HCT116 (cell line): Measurements from ENCODE around the gene SLC9A9. TPM values are rescaled to one million over a fixed set of nuclear protein-coding genes. Genes with fewer than 3 reads are reported as not detected.

Experiments used
- ATAC-seq: fragments of 200-7000 bp; cut with Tn5 transposase; 2 replicates; pipeline ENCODE4 v1.9.1; 2020; ENCODE audit warnings: mild to moderate bottlenecking, moderate library complexity
- BruUV-seq: library from RNA; stranded (reverse); fragments of 400-500 nt; replicated peaks from 2 replicates; lab custom pipeline; 2021; lab: Mats Ljungman, UMichigan
- CTCF ChIA-PET: fragments of 300-600 bp; sonication (Branson Sonifier 250); formaldehyde crosslinking; loops from one replicate; lab custom pipeline; 2021; ENCODE audit warnings: antibody characterized with exemption; lab: Charles Lee
- POLR2A ChIA-PET: fragments of 300-600, 350-600 bp; sonication (Branson Sonifier 250); formaldehyde crosslinking; loops from one replicate; lab custom pipeline; 2021; ENCODE audit warnings: antibody characterized with exemption; lab: Charles Lee
- RAD21 ChIA-PET, 2 experiments: fragments of 300-600 bp; sonication (Branson Sonifier 250); formaldehyde crosslinking; loops; one replicate each; lab custom pipeline; 2023; ENCODE audit warnings: low total read pairs in 2 of 2; ENCODE audit not compliant: uncharacterized antibody in 2 of 2, unreplicated experiment in 2 of 2, low non-redundant PET in 1 of 2; lab: Charles Lee
- DNase-seq: peaks from one replicate; pipeline ENCODE4 v3.0.0-alpha.2; 2010; ENCODE audit warnings: low read depth, low spot score
- H2AFZ ChIP-seq: fragments of 200-600 bp; shearing (Covaris generic), sonication (generic); 2 replicates; pipeline ENCODE4 v1.6.1; 2017; ENCODE audit warnings: low read depth, mixed run types, mixed read lengths, antibody characterized with exemption, low read length; ENCODE audit not compliant: poor library complexity, severe bottlenecking
- H3K27ac ChIP-seq: 2 replicates; pipeline ENCODE4 v1.5.1; 2012; ENCODE audit warnings: low read depth, low read length
- H3K27me3 ChIP-seq: fragments of 200-600 bp; sonication (generic); 2 replicates; pipeline ENCODE4 v1.6.1; 2016; ENCODE audit warnings: mixed run types, low read length, mixed read lengths; ENCODE audit not compliant: insufficient read depth
- H3K36me3 ChIP-seq, 2 experiments: fragments of 200-500 bp in 1 of 2; fragments of 200-600 bp in 1 of 2; sonication (Bioruptor generic) in 1 of 2; sonication (generic) in 1 of 2; 2 replicates each; pipeline versions ENCODE4 v1.5.1 to v1.6.1; 2014 to 2016; ENCODE audit warnings: low read length in 2 of 2, inconsistent platforms in 1 of 2, mixed read lengths in 1 of 2, mixed run types in 1 of 2; ENCODE audit not compliant: insufficient read depth in 2 of 2, control insufficient read depth in 1 of 2
- H3K4me1 ChIP-seq, 2 experiments: fragments of 200-600 bp in 1 of 2; sonication (generic) in 1 of 2; 2 replicates each; pipeline versions ENCODE4 v1.5.1 to v1.6.1; 2012 to 2017; ENCODE audit warnings: low read length in 2 of 2, inconsistent platforms in 1 of 2, mild to moderate bottlenecking in 1 of 2, mixed read lengths in 1 of 2, mixed run types in 1 of 2, moderate library complexity in 1 of 2; ENCODE audit not compliant: insufficient read depth in 2 of 2, control insufficient read depth in 1 of 2
- H3K4me2 ChIP-seq: fragments of 200-600 bp; sonication (generic); 2 replicates; pipeline ENCODE4 v1.6.1; 2017; ENCODE audit warnings: mixed run types, low read length, mixed read lengths
- H3K4me3 ChIP-seq, 2 experiments: fragments of 200-600 bp in 1 of 2; sonication (generic) in 1 of 2; replicated peaks in 1 of 2; 2 replicates each; pipeline ENCODE4 v1.5.1; 2011 to 2016; ENCODE audit warnings: low read length in 2 of 2, control low read depth in 1 of 2, low read depth in 1 of 2, mild to moderate bottlenecking in 1 of 2, mixed read lengths in 1 of 2, mixed run types in 1 of 2
- H3K79me2 ChIP-seq: fragments of 200-600 bp; sonication (generic); 2 replicates; pipeline ENCODE4 v1.6.1; 2017; ENCODE audit warnings: mild to moderate bottlenecking, mixed run types, low read length, moderate library complexity, mixed read lengths; ENCODE audit not compliant: insufficient read depth
- H3K9ac ChIP-seq: fragments of 200-600 bp; sonication (generic); 2 replicates; pipeline ENCODE4 v1.6.1; 2016; ENCODE audit warnings: low read length, mixed read lengths
- H3K9me2 ChIP-seq: fragments of 200-600 bp; sonication (generic), shearing (Covaris generic); 2 replicates; pipeline ENCODE4 v1.6.1; 2017; ENCODE audit warnings: mixed run types, mild to moderate bottlenecking, moderate library complexity; ENCODE audit not compliant: insufficient read depth
- H3K9me3 ChIP-seq, 2 experiments: fragments of 200-500 bp in 1 of 2; fragments of 200-600 bp in 1 of 2; sonication (Bioruptor generic) in 1 of 2; sonication (generic) in 1 of 2; 2 replicates each; pipeline ENCODE4 v1.6.1; 2014 to 2017; ENCODE audit warnings: low read length in 2 of 2, mixed read lengths in 2 of 2, inconsistent platforms in 1 of 2, low read depth in 1 of 2, mild to moderate bottlenecking in 1 of 2, mixed run types in 1 of 2, moderate library complexity in 1 of 2; ENCODE audit not compliant: control insufficient read depth in 1 of 2, insufficient read depth in 1 of 2
- H4K20me1 ChIP-seq: fragments of 200-600 bp; sonication (generic), shearing (Covaris generic); 2 replicates; pipeline ENCODE4 v1.6.1; 2017; ENCODE audit warnings: mixed run types, mild to moderate bottlenecking, moderate library complexity; ENCODE audit not compliant: insufficient read depth
- CBX3 ChIP-seq: IDR thresholded peaks from 2 replicates; pipeline ENCODE4 v1.6.1; 2012; ENCODE audit warnings: low read depth
- CEBPB ChIP-seq: IDR thresholded peaks from 2 replicates; pipeline ENCODE4 v1.6.1; 2012; ENCODE audit warnings: low read depth
- JUND ChIP-seq: IDR thresholded peaks from 2 replicates; pipeline ENCODE4 v1.6.1; 2012
- POLR2A ChIP-seq: IDR thresholded peaks from 2 replicates; pipeline ENCODE4 v1.7.0; 2011; ENCODE audit warnings: borderline replicate concordance; ENCODE audit not compliant: insufficient read depth, insufficient read length; ENCODE audit errors: extremely low read depth
- POLR2AphosphoS5 ChIP-seq: IDR thresholded peaks from 2 replicates; pipeline ENCODE4 v1.6.1; 2011; ENCODE audit warnings: mild to moderate bottlenecking, low read depth, low read length, moderate library complexity
- SP1 ChIP-seq: IDR thresholded peaks from 2 replicates; pipeline ENCODE4 v1.6.1; 2012; ENCODE audit warnings: low read depth
- SRF ChIP-seq: IDR thresholded peaks from 2 replicates; pipeline ENCODE4 v1.6.1; 2012; ENCODE audit warnings: low read depth
- ZBTB33 ChIP-seq: IDR thresholded peaks from 2 replicates; pipeline ENCODE4 v1.6.1; 2011; ENCODE audit warnings: mild to moderate bottlenecking, low read length, moderate library complexity; ENCODE audit not compliant: insufficient replicate concordance; ENCODE audit errors: extremely low read depth
- intact Hi-C: fragments of 100-400 bp; cut with micrococcal nuclease; formaldehyde crosslinking; loops from 2 replicates; pipeline ENCODE4 v1.10.0; 2022
- total RNA-seq: library from RNA; stranded (reverse); gene quantifications from one replicate; pipeline ENCODE4 v1.2.1, GENCODE V29; 2021; ENCODE audit not compliant: unreplicated experiment

SLC9A9 gene
- total RNA-seq, 1 experiment from 2014 or later = 0.20 TPM

- POLR2A ChIA-PET = no interaction called here
- no peak for TF ChIP-seq SP1
- TF ChIP-seq SRF = no peak
- no peak for TF ChIP-seq POLR2A
- no peak for TF ChIP-seq POLR2AphosphoS5
- TF ChIP-seq JUND = no peak
- TF ChIP-seq ZBTB33 = no peak
- no peak for TF ChIP-seq CEBPB
- TF ChIP-seq CBX3 = no peak
- H3K9me2 ChIP-seq = no peaks in the 10 kb centered on the region
- H3K4me1 ChIP-seq = no peaks in the 10 kb centered on the region
- no peaks in the 10 kb centered on the region for H3K27me3 ChIP-seq
- CTCF ChIA-PET = no interaction called here
- no TSS peak for BruUV-seq
- H3K4me3 ChIP-seq = no peak overlapping the region
- H3K36me3 ChIP-seq = no peaks in the 10 kb centered on the region
- ATAC-seq (no peak), DNase-seq (no peak)
- no peak overlapping the region for H3K9ac ChIP-seq
- no peak overlapping the region for H2AFZ ChIP-seq
- RAD21 ChIA-PET = interaction anchor here in 1 of 2 experiments (0.8 kb wide), 1 partner anchor 167 kb away, joined by 3 read pairs; no protein-coding TSS in a partner anchor
- H3K79me2 ChIP-seq = no peaks in the 10 kb centered on the region
- intact Hi-C loops = no loop called here
- H3K27ac ChIP-seq = no peak overlapping the region
- no peak overlapping the region for H3K4me2 ChIP-seq
- H4K20me1 ChIP-seq = no peaks in the 10 kb centered on the region
- no peaks in the 10 kb centered on the region for H3K9me3 ChIP-seq
Observed at GRCh38 chr3:143600756-143601718, 247.2 kb downstream of the SLC9A9 start.
